ENCODE data around the gene ATP6V1F. TPM values are rescaled to one million over a fixed set of nuclear protein-coding genes. Genes with fewer than 3 reads are reported as not detected.

ATP6V1F gene, protein sequence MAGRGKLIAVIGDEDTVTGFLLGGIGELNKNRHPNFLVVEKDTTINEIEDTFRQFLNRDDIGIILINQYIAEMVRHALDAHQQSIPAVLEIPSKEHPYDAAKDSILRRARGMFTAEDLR
- total RNA-seq (100 to 1,000 TPM in 7 of 9 donors, 10 to 100 TPM in 2; 91.6 to 165 (median 121) TPM), polyA plus RNA-seq (100 to 1,000 TPM; 137 to 198 TPM)
- long read RNA-seq, donor 1, transcript ATP6V1F-201 (2 exons, 704 nt), result major isoform, 60 of 62 reads
- long read RNA-seq, donor 1, partial matches to known transcripts, result 1 of 62 reads
- long read RNA-seq, donor 1, other reads (novel, unspliced or antisense), result 1 of 62 reads
- long read RNA-seq, donor 2, transcript ATP6V1F-201 (2 exons, 704 nt), result major isoform, 15 of 21 reads
- long read RNA-seq, donor 2, partial matches to known transcripts, result 5 of 21 reads
- long read RNA-seq, donor 2, other reads (novel, unspliced or antisense), result 1 of 21 reads
- long read RNA-seq, donor 3, transcript ATP6V1F-201 (2 exons, 704 nt), result major isoform, 42 of 46 reads
- long read RNA-seq, donor 3, partial matches to known transcripts, result 4 of 46 reads
- long read RNA-seq, donor 3, other reads (novel, unspliced or antisense), result 0 of 46 reads

DNA sequence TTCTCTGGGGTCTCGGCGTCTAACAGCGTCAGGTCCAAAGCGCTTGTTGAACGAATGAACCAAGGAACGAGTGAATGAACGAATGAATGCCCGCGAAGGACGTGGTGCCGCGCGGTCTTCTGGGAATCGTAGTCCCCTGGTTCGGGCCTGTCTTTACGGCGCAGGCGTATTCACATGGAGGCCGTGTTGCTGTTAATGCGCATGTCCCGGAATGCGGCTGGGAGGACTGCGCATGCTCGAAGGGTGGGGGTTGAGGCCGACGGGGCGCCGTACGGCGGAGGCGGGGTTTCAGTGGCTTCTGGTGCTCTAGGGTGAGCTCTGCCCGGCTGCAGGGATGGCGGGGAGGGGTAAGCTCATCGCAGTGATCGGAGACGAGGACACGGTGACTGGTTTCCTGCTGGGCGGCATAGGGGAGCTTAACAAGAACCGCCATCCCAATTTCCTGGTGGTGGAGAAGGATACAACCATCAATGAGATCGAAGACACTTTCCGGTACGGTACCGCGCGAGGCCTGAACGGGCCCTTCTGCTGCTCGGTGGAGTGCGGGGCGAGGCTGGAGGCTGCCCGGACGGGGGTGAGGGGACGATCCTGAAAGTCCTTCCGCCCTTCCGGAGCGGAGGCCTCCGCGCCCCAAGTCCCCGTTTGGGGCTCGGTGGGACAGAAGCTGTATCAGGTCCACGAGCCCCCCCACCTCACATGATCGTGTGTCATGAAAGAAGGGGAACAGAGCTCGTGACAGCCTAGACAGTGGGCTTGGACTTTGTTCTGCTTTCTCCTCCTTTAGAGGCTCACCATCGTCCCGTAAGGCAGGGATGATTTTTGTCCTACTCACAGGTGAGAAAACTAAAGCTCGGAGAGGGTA lies at the start of gene ATP6V1F:
TSS of gene ATP6V1F (plus strand) at position 286 of the 862 bp plus-strand sequence. CDS start at position 335, 49 bp downstream.
- WGBS, 4 donors, result 0 to 1% (median 0%) methylated on average over 43 to 65 of the region's 65 CpGs
- Histone ChIP-seq H3K27me3 (no peaks in the 10 kb centered on the region), H3K9me3 (no peaks in the 10 kb centered on the region), H3K4me1 (peaks cover 3 to 58% (median 43%) of the 10 kb centered on the region in 12 donors), H3K4me3 (peak within 1 kb of the TSS; percentile 39 to 91 (median 82)), H3K27ac (peak within 1 kb of the TSS in 11 of 12 donors; percentile 47 to 87 (median 73)), H3K36me3 (peaks cover 0 to 24% (median 17%) of the 10 kb centered on the region in 9 donors)
- DNase-seq, result peak; percentile 97 to 100 (median 98)
- intact Hi-C loops (cut with DNase I), result loop anchor here in 5 of 10 donors (2.0 to 10.0 kb wide), 6 partner anchors 30 to 126 kb away; partner anchors contain the start of genes CALU (in 2 of the 5) and CCDC136 (in 2 of the 5)
- peak; percentile 80 to 87 (median 84) for ATAC-seq
- TF ChIP-seq POLR2A (IDR thresholded peaks at IDR 0.05), result peak in 1 of 2 donors; percentile 79
- TF ChIP-seq, protein P1, sequence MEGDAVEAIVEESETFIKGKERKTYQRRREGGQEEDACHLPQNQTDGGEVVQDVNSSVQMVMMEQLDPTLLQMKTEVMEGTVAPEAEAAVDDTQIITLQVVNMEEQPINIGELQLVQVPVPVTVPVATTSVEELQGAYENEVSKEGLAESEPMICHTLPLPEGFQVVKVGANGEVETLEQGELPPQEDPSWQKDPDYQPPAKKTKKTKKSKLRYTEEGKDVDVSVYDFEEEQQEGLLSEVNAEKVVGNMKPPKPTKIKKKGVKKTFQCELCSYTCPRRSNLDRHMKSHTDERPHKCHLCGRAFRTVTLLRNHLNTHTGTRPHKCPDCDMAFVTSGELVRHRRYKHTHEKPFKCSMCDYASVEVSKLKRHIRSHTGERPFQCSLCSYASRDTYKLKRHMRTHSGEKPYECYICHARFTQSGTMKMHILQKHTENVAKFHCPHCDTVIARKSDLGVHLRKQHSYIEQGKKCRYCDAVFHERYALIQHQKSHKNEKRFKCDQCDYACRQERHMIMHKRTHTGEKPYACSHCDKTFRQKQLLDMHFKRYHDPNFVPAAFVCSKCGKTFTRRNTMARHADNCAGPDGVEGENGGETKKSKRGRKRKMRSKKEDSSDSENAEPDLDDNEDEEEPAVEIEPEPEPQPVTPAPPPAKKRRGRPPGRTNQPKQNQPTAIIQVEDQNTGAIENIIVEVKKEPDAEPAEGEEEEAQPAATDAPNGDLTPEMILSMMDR (IDR thresholded peaks at IDR 0.05), result peak in 1 of 12 donors; percentile 5

DNA sequence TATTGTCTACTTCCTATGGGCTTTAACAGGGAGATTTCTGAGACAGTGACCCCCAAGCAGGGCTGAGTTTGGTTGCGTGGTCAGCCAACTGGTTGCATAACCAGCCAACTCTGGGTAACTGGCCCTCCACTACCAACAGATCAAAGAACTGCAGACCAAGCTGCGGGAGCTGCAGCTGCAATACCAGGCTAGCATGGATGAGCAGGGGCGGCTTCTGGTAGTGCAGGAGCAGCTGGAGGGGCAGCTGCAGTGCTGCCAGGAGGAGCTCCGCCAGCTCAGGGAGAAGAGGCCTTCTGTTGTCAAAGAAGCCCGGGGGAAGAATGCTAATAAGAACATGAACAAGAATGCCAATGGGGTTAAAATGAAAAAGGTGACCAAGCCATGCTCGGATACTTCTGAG lies 48.2 kb upstream of the ATP6V1F start:
- no peaks in the 10 kb centered on the region for H3K9me3 ChIP-seq
- H3K27ac ChIP-seq, result no peak overlapping the region
- intact Hi-C loops (cut with DNase I), result no loop called here
- DNase-seq, result no peak
- H3K4me1 ChIP-seq, result peaks cover 0 to 11% (median 4%) of the 10 kb centered on the region in 12 donors
- no peaks in the 10 kb centered on the region for H3K36me3 ChIP-seq
- H3K27me3 ChIP-seq, result no peaks in the 10 kb centered on the region
- WGBS, 4 donors, result 89 to 93% (median 91%) methylated on average over 6 of the region's 6 CpGs
- no peak overlapping the region for H3K4me3 ChIP-seq
- TF ChIP-seq, protein P1 (IDR thresholded peaks at IDR 0.05), result no peak
- ATAC-seq, result no peak

- 76 to 88% (median 80%) methylated on average over 7 of the region's 7 CpGs for WGBS, 4 donors
- H3K27ac ChIP-seq, result no peak overlapping the region
- H3K36me3 ChIP-seq, result no peaks in the 10 kb centered on the region
- intact Hi-C loops (cut with DNase I), result no loop called here
- ATAC-seq (no peak), DNase-seq (no peak)
- no peaks in the 10 kb centered on the region for H3K27me3 ChIP-seq
- H3K4me3 ChIP-seq, result no peak overlapping the region
- no peaks in the 10 kb centered on the region for H3K9me3 ChIP-seq
- peaks cover 0 to 11% (median 4%) of the 10 kb centered on the region in 12 donors for H3K4me1 ChIP-seq
- TF ChIP-seq POLR2A (IDR thresholded peaks at IDR 0.05), result no peak
- TF ChIP-seq, protein P1 (IDR thresholded peaks at IDR 0.05), result no peak
Measured at GRCh38 chr7:128815289-128815942, 47.2 kb upstream of the ATP6V1F start.
